Hindlimb muscle (tissue), 1 donor: Measurements from ENCODE around the gene ADAM17. TPM values are rescaled to one million over a fixed set of nuclear protein-coding genes. Genes with fewer than 3 reads are reported as not detected.
"Not testable (repeated sequence)": the region's sequence is repeated elsewhere in the genome, so short reads cannot be mapped to it uniquely, and the experiment has no call there.

Experiments
- DNase-seq: peaks from one replicate; pipeline ENCODE4 v3.0.0-alpha.2; 2013
- polyA plus RNA-seq: library from polyadenylated mRNA; unstranded; fragments of 120-200 nt; gene quantifications from one replicate; pipeline ENCODE4 v1.2.1, GENCODE V29; 2013; ENCODE audit not compliant: insufficient read length

The ADAM17 gene
- polyA plus RNA-seq, 1 donor, result 26.8 TPM

- no peak for DNase-seq
These were observed 36.4 kb downstream of the ADAM17 start for GRCh38 chr2:9519250-9519649.

GRCh38 chr2:9518780-9519179 lies 36.9 kb downstream of the ADAM17 start:
- no peak for DNase-seq

GRCh38 chr2:9518163-9518562 lies 37.5 kb downstream of the ADAM17 start:
- no peak for DNase-seq

- DNase-seq, result no peak
These were observed 38.4 kb downstream of the ADAM17 start for GRCh38 chr2:9517118-9517782.

DNA sequence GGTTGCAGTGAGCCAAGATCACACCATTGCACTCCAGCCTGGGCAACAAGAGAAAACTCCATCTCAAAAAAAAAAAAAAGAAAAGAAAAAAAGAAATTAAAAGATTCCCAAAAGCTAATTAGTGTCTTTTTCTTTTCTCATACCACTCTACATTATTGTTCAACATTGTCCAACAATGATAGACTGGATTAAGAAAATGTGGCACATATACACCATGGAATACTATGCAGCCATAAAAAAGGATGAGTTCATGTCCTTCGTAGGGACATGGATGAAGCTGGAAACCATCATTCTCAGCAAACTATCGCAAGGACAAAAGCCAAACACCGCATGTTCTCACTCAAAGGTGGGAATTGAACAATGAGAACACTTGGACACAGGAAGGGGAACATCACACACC lies 41.7 kb downstream of the ADAM17 start:
- DNase-seq, result not testable (repeated sequence)

DNA sequence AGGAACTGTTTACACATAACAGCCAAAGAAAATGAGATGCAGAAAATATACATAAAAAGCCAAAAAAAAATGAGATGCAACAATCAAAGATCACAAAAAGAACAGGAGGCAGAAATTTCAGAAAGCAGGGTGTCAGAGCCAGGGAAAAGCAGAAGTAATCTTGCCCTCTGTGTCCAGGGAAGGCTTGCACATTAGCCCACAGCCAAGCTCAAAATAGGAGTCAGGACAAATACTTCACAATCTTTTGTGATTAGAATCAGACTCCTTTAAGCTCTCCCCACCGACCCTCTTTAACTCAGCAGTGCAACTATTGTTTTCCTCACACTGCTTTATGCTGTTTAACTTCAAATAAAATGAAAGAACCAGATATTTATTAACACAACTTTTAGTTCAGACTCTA lies 46.7 kb downstream of the ADAM17 start:
- DNase-seq, result no peak

GRCh38 chr2:9498210-9498609 lies 57.4 kb downstream of the ADAM17 start:
- DNase-seq, result no peak

DNA sequence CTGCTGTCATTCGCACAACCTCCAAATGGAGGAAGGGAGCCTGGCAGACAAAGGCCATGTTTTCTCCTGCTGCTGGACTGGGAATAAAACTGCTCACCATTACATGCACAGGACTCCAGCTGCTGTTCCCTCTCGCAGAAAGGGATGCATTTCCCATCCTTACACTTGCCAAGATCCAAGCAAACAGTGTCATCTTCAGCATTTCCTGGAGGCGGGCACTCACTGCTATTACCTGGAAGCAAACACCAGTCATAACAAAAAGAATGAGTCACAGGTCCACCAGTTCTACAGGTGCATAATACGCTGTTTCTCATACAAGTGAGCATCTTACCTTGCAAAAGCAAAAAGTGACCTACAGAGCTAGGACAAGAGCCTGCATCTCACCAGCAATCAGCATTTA lies 58.6 kb downstream of the ADAM17 start:
- no peak for DNase-seq

DNA sequence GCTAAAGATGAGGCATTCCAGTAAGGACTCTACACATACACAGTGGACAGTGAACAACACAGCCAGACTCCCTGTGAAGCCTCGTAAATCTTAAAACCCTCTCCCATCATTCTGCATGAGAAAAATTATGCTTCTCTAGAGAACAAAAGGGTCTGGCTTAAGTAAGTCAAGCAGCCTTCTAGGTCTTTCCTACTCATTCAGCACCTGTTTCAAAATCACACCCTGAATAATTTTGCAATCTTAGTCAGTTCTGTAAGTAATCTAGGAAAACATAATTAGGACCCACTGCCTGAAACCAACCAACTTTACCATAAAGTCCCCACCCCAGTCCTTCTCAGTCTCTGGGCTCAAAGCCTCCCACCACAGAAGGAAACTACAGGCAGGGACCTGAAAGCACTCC lies 61.5 kb downstream of the ADAM17 start:
- no peak for DNase-seq

DNA sequence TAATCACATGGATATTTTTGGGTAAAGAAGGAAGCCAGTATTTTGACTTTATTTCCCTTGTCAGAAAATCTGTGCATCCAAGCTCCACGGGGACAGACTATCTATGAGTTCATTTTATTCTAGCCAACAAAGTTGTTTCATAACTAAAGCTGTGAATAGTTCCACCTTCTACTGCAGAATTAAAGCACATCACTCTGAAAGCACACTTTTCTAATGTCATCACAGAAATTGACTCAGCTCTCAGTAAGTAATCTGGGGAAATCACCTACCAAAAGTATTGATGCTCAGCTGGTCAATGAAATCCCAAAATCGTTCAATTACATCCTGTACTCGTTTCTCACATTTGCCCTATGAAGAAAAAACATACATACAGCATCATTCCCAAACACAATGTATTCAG lies 62.2 kb downstream of the ADAM17 start:
- DNase-seq, result no peak

DNA sequence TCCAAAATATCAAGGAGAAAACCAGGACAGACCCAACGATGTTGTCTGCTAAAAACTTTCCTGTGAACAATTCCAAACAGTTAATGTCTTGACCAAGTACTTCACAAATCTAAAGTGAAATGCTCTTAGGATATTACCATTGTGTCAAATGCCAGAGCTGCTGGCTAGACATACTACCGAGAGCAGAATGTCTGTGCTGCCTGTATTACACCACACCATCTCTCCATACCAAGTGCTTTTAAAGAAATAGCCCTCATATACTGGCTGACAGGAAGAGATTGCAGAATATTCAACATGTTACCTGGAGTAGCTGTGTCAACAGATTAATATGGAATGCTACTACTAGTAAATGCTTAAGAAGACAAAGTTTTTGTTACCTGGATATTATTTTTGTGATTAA lies 62.7 kb downstream of the ADAM17 start:
- no peak for DNase-seq

- DNase-seq, result no peak
These were observed 64.8 kb downstream of the ADAM17 start for GRCh38 chr2:9490789-9491188.

DNA sequence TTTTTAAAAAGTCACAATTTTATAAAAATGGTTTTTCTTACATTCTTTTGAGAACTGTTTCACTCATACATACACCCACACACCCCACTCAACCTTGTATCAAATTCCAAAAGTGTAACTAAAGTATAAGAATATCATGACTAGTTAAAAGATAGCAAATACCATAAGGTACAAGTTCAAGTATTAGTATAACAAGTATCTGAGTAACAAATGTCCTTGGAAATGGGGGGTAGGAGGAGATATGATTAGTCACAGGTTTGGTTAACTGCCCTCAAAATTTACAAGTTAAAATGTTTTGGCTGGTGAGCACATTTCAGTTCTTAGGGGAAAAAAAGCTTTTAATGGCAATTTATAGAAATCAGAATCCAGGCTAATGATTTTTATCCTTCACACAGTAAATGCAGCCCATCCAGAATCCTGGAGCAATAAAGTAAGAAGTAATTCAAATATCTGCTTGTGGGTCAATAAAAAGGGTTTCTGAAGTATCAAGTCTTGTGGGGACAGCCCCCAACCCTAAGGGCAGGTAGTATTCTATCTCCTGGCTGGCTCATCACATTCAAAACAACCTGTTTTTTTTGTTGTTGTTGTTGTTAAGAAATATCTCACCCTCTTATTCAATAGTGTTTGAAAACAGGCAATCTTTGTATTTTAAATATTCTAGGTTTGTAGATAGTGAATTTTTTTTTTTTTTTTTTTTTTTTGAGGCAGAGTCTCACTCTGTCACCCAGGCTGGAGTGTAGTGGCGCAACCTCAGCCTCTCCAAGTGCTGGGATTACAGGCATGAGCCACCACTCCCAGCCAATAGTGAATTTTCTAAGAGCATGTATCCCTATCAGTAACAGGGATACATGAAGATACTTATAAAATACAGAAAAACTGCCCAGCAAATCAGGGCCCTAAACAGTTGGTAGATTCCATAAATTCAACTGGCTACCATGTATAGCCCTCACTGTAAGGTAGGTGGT lies 66.8 kb downstream of the ADAM17 start:
- DNase-seq, result no peak

DNA sequence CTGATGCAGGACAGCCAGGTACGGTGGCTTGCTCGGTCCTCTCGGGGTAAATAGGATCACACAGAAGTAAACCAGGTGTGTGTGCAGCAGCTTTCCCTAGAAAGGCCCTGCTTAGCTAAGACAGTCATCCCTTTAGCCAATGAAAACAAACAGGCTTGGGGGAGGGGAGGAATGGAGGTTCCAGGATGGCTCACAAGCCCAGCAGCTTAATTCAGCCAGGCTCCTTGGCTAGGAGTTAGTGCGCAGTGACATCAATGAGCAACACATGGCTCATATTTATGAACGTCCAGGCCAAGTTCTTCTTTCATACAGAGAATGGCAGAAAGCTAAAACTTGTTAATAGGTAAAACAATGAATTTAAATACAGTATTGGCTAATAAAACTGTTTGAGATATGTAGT lies 71.1 kb downstream of the ADAM17 start:
- no peak for DNase-seq

DNA sequence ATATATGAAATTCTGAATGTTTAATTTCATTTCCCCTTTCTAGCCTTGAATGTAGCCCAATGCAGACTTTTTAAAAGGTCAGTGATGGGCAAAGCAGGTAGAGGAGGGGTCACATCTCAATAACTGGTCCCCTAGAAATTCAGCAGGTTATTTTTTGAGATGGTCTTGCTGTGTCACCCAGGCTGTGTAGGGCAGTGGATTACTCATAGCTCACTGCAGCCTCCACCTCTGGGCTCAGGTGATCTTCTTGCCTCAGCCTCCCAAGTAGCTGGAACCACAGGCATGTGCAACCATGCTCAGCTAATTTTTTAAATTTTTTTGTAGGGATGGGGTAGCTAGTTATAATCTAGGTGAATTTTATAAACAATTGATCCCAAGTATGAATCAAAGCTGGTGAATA lies 72.5 kb downstream of the ADAM17 start:
- DNase-seq, result no peak

DNA sequence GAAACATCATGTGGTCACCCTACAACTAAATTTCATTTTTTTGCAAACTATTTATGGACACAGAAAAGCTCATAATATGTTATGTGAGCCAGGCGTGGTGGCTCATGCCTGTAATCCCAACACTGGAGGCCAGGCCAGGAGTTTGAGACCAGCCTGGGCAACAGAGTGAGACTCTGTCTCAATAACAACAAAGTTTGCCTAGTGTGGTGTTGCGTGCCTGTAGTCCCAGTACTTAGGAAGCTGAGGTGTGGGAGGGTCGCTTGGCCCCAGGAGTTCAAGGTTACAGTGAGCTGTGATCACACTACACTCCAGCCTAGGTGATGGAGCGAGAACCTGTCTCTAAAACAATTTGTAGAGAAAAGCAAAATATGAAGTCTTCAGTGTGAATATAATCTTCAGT lies 75.5 kb downstream of the ADAM17 start:
- no peak for DNase-seq

DNA sequence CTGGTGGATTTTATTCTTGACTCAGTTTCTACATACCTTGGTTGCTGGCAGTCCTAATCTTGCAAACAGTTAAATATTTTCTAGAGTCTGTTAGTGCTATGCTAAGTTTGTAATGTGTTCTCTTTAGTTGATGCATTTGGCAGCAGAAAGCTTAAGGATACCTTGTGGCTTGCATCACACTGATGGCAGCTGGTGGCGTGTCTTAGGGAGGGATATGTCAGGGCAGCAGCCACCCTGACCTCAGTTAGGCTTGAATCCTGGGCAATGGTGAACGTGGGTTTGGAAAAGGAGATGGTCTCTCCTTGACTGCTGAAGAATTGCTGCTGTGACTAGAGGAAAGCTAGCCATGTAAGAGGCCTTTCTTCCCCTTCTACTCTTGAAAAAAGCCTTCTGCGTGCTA lies 77.1 kb downstream of the ADAM17 start:
- DNase-seq, result no peak

DNA sequence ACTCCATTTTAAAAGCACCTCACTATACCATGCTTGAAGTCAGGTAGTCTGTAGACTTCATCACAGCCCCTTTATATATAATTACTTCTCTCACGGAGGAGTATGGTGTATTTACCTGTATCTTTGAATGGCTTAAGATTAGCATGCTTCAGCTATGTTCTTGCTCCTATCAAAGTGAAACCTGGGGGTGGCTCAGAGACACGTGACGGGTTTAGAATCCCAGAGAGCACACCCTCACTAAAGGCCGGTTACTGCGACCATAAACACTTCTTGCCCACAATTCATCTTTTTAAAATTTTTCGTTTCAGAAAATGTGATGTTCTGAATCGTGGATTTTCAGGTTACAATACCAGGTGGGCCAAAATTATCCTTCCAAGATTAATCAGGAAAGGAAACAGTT lies 77.7 kb downstream of the ADAM17 start:
- no peak for DNase-seq

DNA sequence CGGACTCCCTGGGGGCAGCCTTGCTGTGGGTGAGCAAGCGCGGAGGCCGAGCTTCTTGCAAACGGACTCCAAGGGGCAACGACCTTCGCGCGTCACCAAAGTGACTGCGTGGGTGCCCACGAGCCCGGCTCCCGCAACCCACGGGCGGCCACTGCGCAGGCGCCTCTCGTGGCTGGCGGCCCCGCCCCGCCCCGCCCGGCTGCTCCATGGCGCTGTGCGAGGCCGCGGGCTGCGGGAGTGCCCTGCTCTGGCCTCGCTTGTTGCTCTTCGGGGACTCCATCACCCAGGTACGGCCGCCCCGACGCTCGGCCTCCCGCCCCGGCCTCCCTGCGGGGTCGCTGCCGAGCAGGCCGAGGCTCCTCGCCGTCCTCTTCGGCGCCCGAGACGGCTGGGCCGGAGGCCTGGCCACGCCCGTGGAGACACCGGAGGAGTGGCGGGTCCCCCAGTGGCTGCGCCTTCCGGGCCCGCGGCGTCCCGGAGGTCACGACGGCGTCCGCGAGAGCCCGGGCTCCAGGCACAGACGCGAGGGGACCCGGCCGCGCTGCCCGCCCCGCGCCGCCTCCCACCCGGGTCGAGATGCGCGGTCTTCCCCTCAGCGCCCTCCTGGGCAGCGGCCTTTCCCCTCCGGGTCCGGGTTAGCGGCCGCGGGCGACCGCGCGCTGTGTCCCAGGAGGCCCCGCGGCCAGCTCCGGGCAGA lies 81.1 kb downstream of the ADAM17 start, which contains the start of gene IAH1:
TSS of gene IAH1 (plus strand) at position 191 of the 697 bp plus-strand sequence. CDS start at position 207, 16 bp downstream.
- peak; percentile 65 for DNase-seq

- DNase-seq, result peak; percentile 20
These were observed 81.7 kb downstream of the ADAM17 start for GRCh38 chr2:9473985-9474360.

GRCh38 chr2:9473308-9473984 lies 82.2 kb downstream of the ADAM17 start:
- DNase-seq, result no peak

DNA sequence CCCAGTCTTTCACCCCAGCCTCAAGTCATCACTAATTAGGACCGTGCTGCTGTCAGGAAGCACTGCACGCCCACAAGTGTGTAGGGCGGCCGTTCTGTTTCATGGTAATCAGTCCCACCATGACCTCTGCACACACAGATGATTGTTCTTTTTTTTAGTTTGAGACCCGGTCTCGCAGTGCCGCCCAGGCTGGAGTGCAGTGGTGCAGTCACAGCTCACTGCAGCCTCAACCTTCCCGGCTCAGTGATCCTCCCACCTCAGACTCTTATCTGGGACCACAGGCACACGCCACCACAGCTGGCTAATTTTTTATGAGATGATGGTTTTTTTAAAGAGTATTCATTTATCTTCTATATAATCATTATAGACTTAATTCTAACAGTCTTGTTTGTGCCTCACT lies 83.1 kb downstream of the ADAM17 start:
- no peak for DNase-seq

DNA sequence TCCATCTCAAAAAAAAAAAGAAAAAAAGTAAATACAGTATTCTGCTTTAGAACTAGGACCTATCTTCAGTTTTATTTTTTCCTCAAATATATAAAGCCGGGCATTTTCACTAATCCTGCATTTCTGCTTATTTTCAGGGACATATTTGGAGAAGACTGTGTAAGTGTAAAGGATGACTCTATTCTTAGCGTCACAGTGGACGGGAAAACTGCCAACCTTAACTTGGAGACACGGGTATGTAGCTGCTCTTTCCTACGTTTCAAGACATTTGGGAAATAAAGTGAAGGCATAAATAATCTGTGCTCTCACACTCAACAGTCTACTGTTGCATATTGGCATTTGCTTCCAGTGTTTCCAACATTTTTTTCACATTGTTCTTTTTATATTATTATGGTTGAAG lies 84.4 kb downstream of the ADAM17 start:
- no peak for DNase-seq
